Gastroesophageal sphincter (tissue), 4 donors: ENCODE data around the gene GNAI2. TPM values are rescaled to one million over a fixed set of nuclear protein-coding genes. Genes with fewer than 3 reads are reported as not detected.

Source experiments
- ATAC-seq: fragments of 150-250 bp; one replicate; pipeline ENCODE4 v1.9.1; 2016; ENCODE audit warnings: mild to moderate bottlenecking, moderate library complexity
- H3K27ac ChIP-seq, 4 donors: fragments of 200-600 bp; sonication (generic) in 3 of 4; 1 replicate in 3 of 4; 2 replicates in 1 of 4; pipeline ENCODE4 v1.5.1; 2016 to 2019
- H3K27me3 ChIP-seq: fragments of 200-600 bp; sonication (generic); one replicate; pipeline ENCODE4 v1.5.1; 2019
- H3K36me3 ChIP-seq, 2 donors: fragments of 200-600 bp; sonication (generic); one replicate each; pipeline ENCODE4 v1.5.1; 2019; ENCODE audit warnings: control low read depth in 1 of 2
- H3K4me1 ChIP-seq, 3 donors: fragments of 200-600 bp; sonication (generic); 1 replicate in 2 of 3; 2 replicates in 1 of 3; pipeline ENCODE4 v1.5.1; 2016 to 2019; ENCODE audit warnings: control low read depth in 2 of 3
- H3K4me3 ChIP-seq, 2 donors: fragments of 200-600 bp; sonication (generic); one replicate each; pipeline ENCODE4 v1.5.1; 2019; ENCODE audit warnings: mild to moderate bottlenecking in 1 of 2, moderate library complexity in 1 of 2
- H3K9me3 ChIP-seq, 3 donors: fragments of 200-600 bp; sonication (generic); one replicate each; pipeline ENCODE4 v1.5.1; 2017 to 2019; ENCODE audit warnings: control low read depth in 2 of 3
- CTCF ChIP-seq, 4 experiments: fragments of 200-600 bp in 2 of 4; fragments of 450-650 bp in 2 of 4; sonication (generic) in 1 of 4; IDR thresholded peaks; one replicate each; pipeline ENCODE4 v1.5.1; 2017 to 2019; ENCODE audit warnings: antibody characterized with exemption in 4 of 4, mild to moderate bottlenecking in 2 of 4, moderate library complexity in 2 of 4
- EP300 ChIP-seq: sonication (generic); formaldehyde crosslinking; IDR thresholded peaks from one replicate; pipeline ENCODE4 v1.6.1; 2017; ENCODE audit warnings: antibody characterized with exemption, mild to moderate bottlenecking
- POLR2A ChIP-seq, 2 donors: fragments of 450-650 bp; IDR thresholded peaks; one replicate each; pipeline ENCODE4 v1.6.1; 2017; ENCODE audit warnings: antibody characterized with exemption in 2 of 2, mild to moderate bottlenecking in 2 of 2, moderate library complexity in 1 of 2
- POLR2AphosphoS5 ChIP-seq: sonication (generic); formaldehyde crosslinking; IDR thresholded peaks from one replicate; pipeline ENCODE4 v1.6.1; 2017; ENCODE audit warnings: antibody characterized with exemption
- WGBS, 2 donors: methylation state at CpG; one replicate each; pipeline ENCODE4 v1.1.5; 2018; ENCODE audit warnings: low coverage in 1 of 2; 5-methylcytosine and 5-hydroxymethylcytosine counted together
- small RNA-seq, 4 donors: library from RNA; depleted of rRNA; stranded (forward); fragments of <200 nt; gene quantifications; one replicate each; pipeline ENCODE3, GENCODE V24; 2016
- total RNA-seq, 4 donors: library from RNA; depleted of rRNA; stranded (reverse); fragments of >200 nt; gene quantifications; one replicate each; pipeline ENCODE4 v1.1.0, GENCODE V29; 2016

GNAI2 gene
- total RNA-seq, 4 donors from 2014 or later = 172 to 262 (median 222) TPM

- ATAC-seq = peak; percentile 20
- H3K4me1 ChIP-seq = peaks cover 0 to 45% (median 24%) of the 10 kb centered on the region in 3 donors
- no peaks in the 10 kb centered on the region for H3K36me3 ChIP-seq
- no peaks in the 10 kb centered on the region for H3K9me3 ChIP-seq
- WGBS, 2 donors = 33% methylated on average over 2 of the region's 14 CpGs; no CpG with 5 or more reads in 1 of the 2 donors
- TF ChIP-seq CTCF (IDR thresholded peaks at IDR 0.05) (peak in 1 of 4 experiments; percentile 30), POLR2AphosphoS5 (no peak)
- H3K27me3 ChIP-seq = no peaks in the 10 kb centered on the region
- peak within 1 kb of the TSS in 3 of 4 donors; percentile 69 to 92 (median 82) for H3K27ac ChIP-seq
- peak within 1 kb of the TSS in 1 of 2 donors; percentile 36 for H3K4me3 ChIP-seq
Observed at GRCh38 chr3:50303013-50303815, 67.2 kb downstream of the GNAI2 start, which contains the start of gene HYAL1. Gene HYAL1, minus strand, starts transcription at chr3:50303574. Its CDS starts 618 bp downstream, at chr3:50302956.

DNA sequence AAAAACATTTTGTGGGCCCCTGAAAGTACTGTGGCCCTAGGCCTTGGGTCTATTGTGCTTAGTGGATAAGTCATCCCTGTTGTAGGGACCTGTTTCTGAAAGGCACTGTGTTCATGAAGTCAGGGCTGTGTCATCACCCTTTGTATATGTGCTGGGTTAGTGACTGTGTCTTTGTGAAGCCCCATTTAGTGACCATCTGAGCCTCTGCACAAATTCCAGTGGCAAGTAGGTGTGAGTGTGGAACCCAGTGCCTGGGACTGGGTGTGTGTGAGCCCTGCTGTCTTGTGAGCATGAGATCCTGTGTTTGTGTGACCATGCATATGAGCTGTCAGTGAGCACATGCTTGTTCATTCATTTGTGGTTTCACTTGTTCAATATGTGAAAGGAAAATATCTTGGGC, 68.6 kb downstream of the GNAI2 start:
- no peak overlapping the region for H3K4me3 ChIP-seq
- H3K4me1 ChIP-seq = peaks cover 0 to 37% (median 19%) of the 10 kb centered on the region in 3 donors
- H3K27ac ChIP-seq = no peak overlapping the region
- no peak for TF ChIP-seq EP300
- no peak for TF ChIP-seq CTCF (IDR thresholded peaks at IDR 0.05)
- no peak for TF ChIP-seq POLR2A (IDR thresholded peaks at IDR 0.05)
- TF ChIP-seq POLR2AphosphoS5 = no peak
- no peak for ATAC-seq
- H3K9me3 ChIP-seq = no peaks in the 10 kb centered on the region
- H3K27me3 ChIP-seq = no peaks in the 10 kb centered on the region
- H3K36me3 ChIP-seq = peaks cover 0 to 3% of the 10 kb centered on the region in 2 donors

Small RNA genes lying within 50 kb of the gene (small RNA-seq; reads per million reads assigned to genes)
- gene MIR5787 = 0 to 0.27 (median 0) reads per million in 4 donors

Other genes starting within 250 kb of the GNAI2 start
- gene RBM5, start 147.3 kb upstream of the GNAI2 start, total RNA-seq = 100 to 1,000 TPM in 3 of 4 donors, 10 to 100 TPM in 1; 85.7 to 228 (median 136) TPM
- gene SEMA3F, start 80.9 kb upstream of the GNAI2 start, total RNA-seq = 10 to 100 TPM in 3 of 4 donors, 1 to 10 TPM in 1; 6.7 to 33.5 (median 16.3) TPM
- gene GNAT1, start 44.6 kb upstream of the GNAI2 start, total RNA-seq = not detected
- gene SLC38A3, start 30.9 kb upstream of the GNAI2 start, total RNA-seq = under 1 TPM in 2 of 4 donors, not detected in 2; 0.35 TPM
- gene SEMA3B, start 32.9 kb downstream of the GNAI2 start, total RNA-seq = 10 to 100 TPM; 29.1 to 54.9 (median 44.2) TPM
- not detected for gene LSMEM2, start 42.9 kb downstream of the GNAI2 start, total RNA-seq
- gene IFRD2, start 56.2 kb downstream of the GNAI2 start, total RNA-seq = 10 to 100 TPM; 37.3 to 85.4 (median 64.9) TPM
- gene HYAL3, start 63.2 kb downstream of the GNAI2 start, total RNA-seq = 1 to 10 TPM; 2.4 to 8.8 (median 4.0) TPM
- gene NAA80, start 63.2 kb downstream of the GNAI2 start, total RNA-seq = 10 to 100 TPM in 1 of 4 donors, 1 to 10 TPM in 3; 4.2 to 12.3 (median 7.9) TPM
- 10 to 100 TPM in 2 of 4 donors, 1 to 10 TPM in 2; 4.8 to 12.3 (median 7.9) TPM for gene HYAL1, start 67.4 kb downstream of the GNAI2 start, total RNA-seq
- gene HYAL2, start 86.5 kb downstream of the GNAI2 start, total RNA-seq = 10 to 100 TPM; 37.2 to 87.0 (median 74.8) TPM
- 10 to 100 TPM; 23.8 to 36.2 (median 31.3) TPM for gene TUSC2, start 92.0 kb downstream of the GNAI2 start, total RNA-seq
- 10 to 100 TPM; 24.5 to 40.3 (median 26.9) TPM for gene RASSF1, start 104.6 kb downstream of the GNAI2 start, total RNA-seq
- gene ZMYND10, start 109.5 kb downstream of the GNAI2 start, total RNA-seq = under 1 TPM in 1 of 4 donors, not detected in 3; 0.54 TPM
- gene NPRL2, start 114.6 kb downstream of the GNAI2 start, total RNA-seq = 10 to 100 TPM; 14.0 to 26.6 (median 19.5) TPM
- gene CYB561D2, start 114.7 kb downstream of the GNAI2 start, total RNA-seq = 10 to 100 TPM in 1 of 4 donors, 1 to 10 TPM in 3; 4.7 to 10.9 (median 9.0) TPM
- gene TMEM115, start 123.3 kb downstream of the GNAI2 start, total RNA-seq = 10 to 100 TPM; 41.1 to 66.2 (median 55.7) TPM